Mucosa of stomach (tissue), 1 donor: ENCODE measurements around the gene PHF21A.
"Not testable (repeated sequence)": the region's sequence is repeated elsewhere in the genome, so short reads cannot be mapped to it uniquely, and the experiment has no call there.

Source experiments
- H3K27me3 ChIP-seq: one replicate; pipeline ENCODE4 v1.7.0; 2013; ENCODE audit warnings: mild to moderate bottlenecking, low read length; ENCODE audit not compliant: control insufficient read depth, insufficient read depth
- H3K36me3 ChIP-seq: one replicate; pipeline ENCODE4 v1.7.0; 2013; ENCODE audit warnings: low read length; ENCODE audit not compliant: control insufficient read depth, insufficient read depth
- H3K4me1 ChIP-seq: one replicate; pipeline ENCODE4 v1.7.0; 2013; ENCODE audit warnings: mild to moderate bottlenecking, low read length; ENCODE audit not compliant: control insufficient read depth, insufficient read depth
- H3K4me3 ChIP-seq: one replicate; pipeline ENCODE4 v1.7.0; 2013; ENCODE audit warnings: low read length
- H3K9ac ChIP-seq: one replicate; pipeline ENCODE4 v1.7.0; 2013; ENCODE audit warnings: mild to moderate bottlenecking, low read length, moderate library complexity
- H3K9me3 ChIP-seq: one replicate; pipeline ENCODE4 v1.7.0; 2013; ENCODE audit warnings: mild to moderate bottlenecking, low read length, moderate library complexity; ENCODE audit not compliant: control insufficient read depth
- donor health status: Pancreatic carcinoma.

PHF21A gene

DNA sequence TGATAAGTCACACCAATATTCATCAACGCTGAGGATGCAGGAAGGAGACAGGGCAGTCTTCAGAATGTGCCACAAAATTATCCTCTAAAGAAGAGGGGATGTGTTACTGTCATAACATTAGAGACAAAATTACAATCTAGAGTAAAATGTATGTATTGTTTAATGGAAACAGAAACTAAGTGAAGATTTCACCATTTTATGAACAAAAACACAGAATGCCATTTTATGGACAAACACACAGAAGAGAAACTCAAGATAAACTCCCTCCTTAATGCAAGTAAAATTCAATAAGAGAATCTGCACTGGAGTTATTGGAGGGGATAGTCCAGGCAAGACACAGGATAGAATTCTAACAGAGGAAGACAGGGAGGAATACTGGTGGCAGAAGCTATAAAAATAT, 136.0 kb downstream of the PHF21A start:
- Histone ChIP-seq H3K9me3 (no peaks in the 10 kb centered on the region), H3K4me1 (no peaks in the 10 kb centered on the region), H3K9ac (no peak overlapping the region), H3K4me3 (no peak overlapping the region), H3K36me3 (no peaks in the 10 kb centered on the region), H3K27me3 (no peaks in the 10 kb centered on the region)

GRCh38 chr11:45984192-45984591, 137.1 kb downstream of the PHF21A start:
- Histone ChIP-seq H3K27me3 (no peaks in the 10 kb centered on the region), H3K9me3 (no peaks in the 10 kb centered on the region), H3K9ac (no peak overlapping the region), H3K4me1 (no peaks in the 10 kb centered on the region), H3K4me3 (no peak overlapping the region), H3K36me3 (no peaks in the 10 kb centered on the region)

DNA sequence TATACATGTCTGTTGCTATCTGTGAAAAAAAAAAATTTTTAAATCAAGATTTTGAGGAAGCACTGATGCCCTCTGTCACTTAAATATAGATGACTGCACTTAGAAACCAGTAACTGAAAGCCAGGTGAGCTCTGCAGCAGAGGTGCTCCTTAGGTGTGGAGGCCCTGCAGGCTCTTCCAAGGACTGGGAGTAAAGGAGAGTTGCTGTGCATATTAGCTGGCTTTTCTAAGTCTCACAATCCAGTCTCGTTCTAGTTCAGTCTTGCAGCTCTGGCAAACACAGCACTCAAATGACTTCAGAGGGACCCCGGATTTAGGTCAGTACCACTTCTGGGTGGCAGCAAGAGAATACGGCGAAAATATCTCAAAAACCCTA, 137.8 kb downstream of the PHF21A start:
- Histone ChIP-seq H3K4me3 (no peak overlapping the region), H3K9me3 (no peaks in the 10 kb centered on the region), H3K4me1 (no peaks in the 10 kb centered on the region), H3K9ac (no peak overlapping the region), H3K27me3 (no peaks in the 10 kb centered on the region), H3K36me3 (no peaks in the 10 kb centered on the region)

- Histone ChIP-seq H3K9ac (no peak overlapping the region), H3K4me3 (no peak overlapping the region), H3K9me3 (no peaks in the 10 kb centered on the region), H3K4me1 (no peaks in the 10 kb centered on the region), H3K36me3 (no peaks in the 10 kb centered on the region), H3K27me3 (no peaks in the 10 kb centered on the region)
Measured at GRCh38 chr11:45982656-45983470, 138.4 kb downstream of the PHF21A start.

DNA sequence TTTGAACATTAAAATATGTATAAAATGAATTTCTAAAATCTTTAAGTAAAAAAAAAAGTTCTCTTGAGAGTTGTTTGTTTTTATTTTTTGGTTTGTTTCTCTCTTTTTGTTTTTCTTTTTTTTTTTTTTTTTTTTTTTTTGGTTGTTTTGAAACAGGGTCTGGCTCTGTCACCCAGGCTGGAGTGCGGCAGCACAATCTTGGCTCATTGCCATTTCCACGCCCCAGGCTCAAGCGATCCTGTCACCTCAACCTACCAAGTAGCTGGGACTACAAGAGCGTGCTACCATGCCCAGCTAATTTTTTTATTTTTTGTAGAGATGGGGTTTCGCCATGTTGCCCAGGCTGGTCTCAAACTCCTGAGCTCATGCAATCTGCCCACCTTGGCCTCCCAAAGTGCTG, 139.4 kb downstream of the PHF21A start:
- H3K9me3 ChIP-seq, H3K27me3 ChIP-seq, H3K36me3 ChIP-seq, H3K9ac ChIP-seq, H3K4me3 ChIP-seq, H3K4me1 ChIP-seq: not testable (repeated sequence)

GRCh38 chr11:45974806-45975205, 146.4 kb downstream of the PHF21A start:
- no peak overlapping the region for H3K4me3 ChIP-seq
- peaks cover 3% of the 10 kb centered on the region for H3K36me3 ChIP-seq
- no peaks in the 10 kb centered on the region for H3K27me3 ChIP-seq
- H3K9me3 ChIP-seq: no peaks in the 10 kb centered on the region
- no peaks in the 10 kb centered on the region for H3K4me1 ChIP-seq
- no peak overlapping the region for H3K9ac ChIP-seq

DNA sequence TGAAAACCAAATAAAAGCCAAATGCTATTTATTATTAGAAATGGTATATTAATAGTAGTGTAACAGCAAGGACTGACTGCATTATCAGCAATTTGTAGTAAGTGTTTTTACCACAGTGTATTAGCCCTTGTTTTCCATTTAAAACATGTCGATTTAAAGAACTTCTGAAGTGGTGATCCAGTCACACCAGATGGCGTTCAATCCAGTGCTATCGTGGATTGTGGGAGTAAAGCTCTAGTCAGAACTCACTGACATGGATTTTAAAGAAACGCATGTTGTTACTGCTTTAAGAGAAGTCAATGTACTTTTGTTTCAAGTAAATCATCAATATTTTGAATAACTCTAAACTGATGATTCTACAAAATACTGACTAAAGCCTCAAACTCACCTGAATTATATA, 147.7 kb downstream of the PHF21A start:
- no peak overlapping the region for H3K9ac ChIP-seq
- no peaks in the 10 kb centered on the region for H3K4me1 ChIP-seq
- H3K9me3 ChIP-seq: no peaks in the 10 kb centered on the region
- H3K36me3 ChIP-seq: peaks cover 3% of the 10 kb centered on the region
- no peak overlapping the region for H3K4me3 ChIP-seq
- no peaks in the 10 kb centered on the region for H3K27me3 ChIP-seq

DNA sequence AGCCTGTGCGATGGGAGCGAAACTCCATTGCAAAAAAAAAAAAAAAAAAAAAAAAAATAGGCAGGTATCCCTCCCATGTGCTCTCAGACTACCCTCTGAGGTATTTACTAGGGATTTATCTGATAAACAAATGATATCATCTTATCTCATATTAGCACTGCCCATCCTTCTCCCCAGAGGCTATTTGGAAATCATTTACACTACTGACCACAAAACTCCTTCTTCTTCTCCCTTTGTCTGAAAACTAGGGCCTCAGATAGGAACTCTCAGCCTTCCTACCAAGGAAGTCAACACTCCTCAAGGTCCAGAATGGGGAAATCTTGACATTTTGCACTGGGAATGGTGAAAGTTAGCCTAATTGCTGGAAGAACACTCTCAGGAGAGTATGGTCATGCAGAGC, 152.4 kb downstream of the PHF21A start:
- Histone ChIP-seq H3K9me3 (no peaks in the 10 kb centered on the region), H3K4me3 (no peak overlapping the region), H3K4me1 (no peaks in the 10 kb centered on the region), H3K36me3 (peaks cover 3% of the 10 kb centered on the region), H3K27me3 (no peaks in the 10 kb centered on the region), H3K9ac (no peak overlapping the region)

DNA sequence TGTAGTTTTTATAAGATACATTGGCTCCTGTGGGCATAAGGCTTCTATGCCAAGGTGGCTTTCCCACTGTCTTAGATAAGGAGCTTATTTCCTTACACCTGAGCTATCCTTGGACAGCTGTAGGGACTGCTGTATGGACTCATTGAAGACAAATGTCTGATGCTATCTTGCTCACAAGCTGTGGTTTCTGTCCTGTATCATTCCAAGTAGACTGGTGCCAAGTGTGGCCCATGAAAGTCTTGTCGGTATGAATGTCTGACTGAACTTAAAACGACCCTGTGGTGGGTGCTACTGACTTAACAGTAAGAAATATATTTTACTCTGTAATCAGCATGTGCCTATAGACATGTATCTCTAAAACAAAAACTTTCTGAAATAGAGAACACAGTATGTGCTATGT, 153.7 kb downstream of the PHF21A start:
- Histone ChIP-seq H3K4me3 (no peak overlapping the region), H3K36me3 (peaks cover 3% of the 10 kb centered on the region), H3K9ac (no peak overlapping the region), H3K4me1 (no peaks in the 10 kb centered on the region), H3K27me3 (no peaks in the 10 kb centered on the region), H3K9me3 (no peaks in the 10 kb centered on the region)

- Histone ChIP-seq H3K36me3 (no peaks in the 10 kb centered on the region), H3K9ac (no peak overlapping the region), H3K9me3 (no peaks in the 10 kb centered on the region), H3K27me3 (no peaks in the 10 kb centered on the region), H3K4me3 (no peak overlapping the region), H3K4me1 (no peaks in the 10 kb centered on the region)
Measured at GRCh38 chr11:45964911-45965389, 156.3 kb downstream of the PHF21A start.

GRCh38 chr11:45961751-45962240, 159.5 kb downstream of the PHF21A start:
- no peaks in the 10 kb centered on the region for H3K4me1 ChIP-seq
- H3K36me3 ChIP-seq: no peaks in the 10 kb centered on the region
- H3K27me3 ChIP-seq: no peaks in the 10 kb centered on the region
- H3K9me3 ChIP-seq: no peaks in the 10 kb centered on the region
- no peak overlapping the region for H3K9ac ChIP-seq
- H3K4me3 ChIP-seq: no peak overlapping the region

DNA sequence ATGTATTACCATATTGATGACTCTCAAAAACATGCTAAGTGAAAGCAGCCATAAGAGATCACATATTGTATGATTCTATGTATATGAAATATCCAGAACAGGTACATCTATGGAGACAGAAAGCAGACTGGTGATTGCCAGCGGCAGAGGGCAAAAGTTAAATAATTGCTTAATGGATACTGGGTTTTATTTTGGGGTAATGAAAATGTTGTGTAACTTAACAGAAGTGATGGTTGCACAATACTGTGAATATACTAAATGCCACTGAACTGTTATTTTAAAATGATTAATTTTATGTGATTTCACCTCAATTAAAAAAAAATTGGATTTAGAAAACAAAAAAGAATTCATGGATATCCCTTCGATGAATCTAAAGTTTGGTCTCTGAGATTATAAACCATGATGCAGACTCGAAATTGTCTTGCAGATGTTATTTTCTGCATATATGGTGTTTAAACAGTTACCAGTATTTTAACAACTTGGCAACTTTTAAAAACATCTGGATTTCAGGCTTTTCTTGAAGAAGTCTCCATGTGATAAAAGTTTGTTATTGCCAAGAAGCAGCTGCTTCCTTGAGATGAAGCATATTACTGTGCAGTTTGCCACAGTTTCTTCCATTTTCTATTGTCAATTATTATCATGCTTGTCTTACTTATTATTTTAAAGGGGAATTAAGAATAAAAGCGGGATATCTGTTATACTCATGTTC, 160.7 kb downstream of the PHF21A start:
- Histone ChIP-seq H3K4me1 (no peaks in the 10 kb centered on the region), H3K36me3 (no peaks in the 10 kb centered on the region)

More for the DNA sequence above, 160.7 kb downstream of the PHF21A start:
- no peak overlapping the region for H3K9ac ChIP-seq
- H3K4me3 ChIP-seq: no peak overlapping the region
- H3K27me3 ChIP-seq: no peaks in the 10 kb centered on the region
- H3K9me3 ChIP-seq: no peaks in the 10 kb centered on the region
